BE2C (cell line): ENCODE measurements around the gene ADGRG6.

Source experiments
- DNase-seq: peaks from one replicate; pipeline ENCODE4 v3.0.0-alpha.2; 2020
- H3K27me3 ChIP-seq: fragments of 250-450 bp; sonication (Bioruptor Pico); 2 replicates; pipeline ENCODE4 v1.5.1; 2020; ENCODE audit warnings: mild to moderate bottlenecking
- H3K36me3 ChIP-seq: fragments of 250-450 bp; sonication (Bioruptor Pico); 2 replicates; pipeline ENCODE4 v1.5.1; 2020; ENCODE audit warnings: mild to moderate bottlenecking
- H3K4me1 ChIP-seq: fragments of 250-450 bp; sonication (Bioruptor Pico); 2 replicates; pipeline ENCODE4 v1.5.1; 2020
- H3K4me3 ChIP-seq: 2 replicates; pipeline ENCODE4 v1.5.1; 2011; ENCODE audit warnings: low read depth, low read length
- H3K9me3 ChIP-seq: fragments of 250-450 bp; sonication (Bioruptor Pico); 2 replicates; pipeline ENCODE4 v1.5.1; 2020
- CTCF ChIP-seq: IDR thresholded peaks from 2 replicates; pipeline ENCODE4 v1.5.1; 2012; ENCODE audit warnings: mild to moderate bottlenecking, low read depth, low read length

The ADGRG6 gene

GRCh38 chr6:142399739-142400138, 97.9 kb downstream of the ADGRG6 start:
- no peak overlapping the region for H3K4me3 ChIP-seq
- TF ChIP-seq CTCF: no peak
- H3K4me1 ChIP-seq: no peaks in the 10 kb centered on the region
- H3K27me3 ChIP-seq: no peaks in the 10 kb centered on the region
- no peak for DNase-seq
- H3K36me3 ChIP-seq: no peaks in the 10 kb centered on the region
- H3K9me3 ChIP-seq: no peaks in the 10 kb centered on the region

GRCh38 chr6:142400495-142400894, 98.7 kb downstream of the ADGRG6 start:
- no peaks in the 10 kb centered on the region for H3K27me3 ChIP-seq
- no peaks in the 10 kb centered on the region for H3K36me3 ChIP-seq
- H3K9me3 ChIP-seq: no peaks in the 10 kb centered on the region
- DNase-seq: no peak
- no peaks in the 10 kb centered on the region for H3K4me1 ChIP-seq
- TF ChIP-seq CTCF: no peak
- no peak overlapping the region for H3K4me3 ChIP-seq

GRCh38 chr6:142401838-142402237, 100.0 kb downstream of the ADGRG6 start:
- no peaks in the 10 kb centered on the region for H3K27me3 ChIP-seq
- no peak for DNase-seq
- H3K36me3 ChIP-seq: no peaks in the 10 kb centered on the region
- H3K4me3 ChIP-seq: no peak overlapping the region
- no peaks in the 10 kb centered on the region for H3K4me1 ChIP-seq
- no peak for TF ChIP-seq CTCF
- H3K9me3 ChIP-seq: no peaks in the 10 kb centered on the region

- Histone ChIP-seq H3K4me3 (no peak overlapping the region), H3K27me3 (no peaks in the 10 kb centered on the region), H3K9me3 (no peaks in the 10 kb centered on the region), H3K36me3 (no peaks in the 10 kb centered on the region), H3K4me1 (no peaks in the 10 kb centered on the region)
- no peak for DNase-seq
- TF ChIP-seq CTCF: no peak
Measured at GRCh38 chr6:142404751-142405150, 102.9 kb downstream of the ADGRG6 start.

GRCh38 chr6:142406131-142406530, 104.3 kb downstream of the ADGRG6 start:
- H3K27me3 ChIP-seq: no peaks in the 10 kb centered on the region
- H3K4me3 ChIP-seq: no peak overlapping the region
- H3K4me1 ChIP-seq: no peaks in the 10 kb centered on the region
- DNase-seq: no peak
- no peaks in the 10 kb centered on the region for H3K9me3 ChIP-seq
- H3K36me3 ChIP-seq: no peaks in the 10 kb centered on the region
- TF ChIP-seq CTCF: no peak

GRCh38 chr6:142407685-142408273, 106.0 kb downstream of the ADGRG6 start:
- H3K4me3 ChIP-seq: no peak overlapping the region
- no peaks in the 10 kb centered on the region for H3K36me3 ChIP-seq
- DNase-seq: no peak
- no peak for TF ChIP-seq CTCF
- H3K4me1 ChIP-seq: no peaks in the 10 kb centered on the region
- H3K9me3 ChIP-seq: no peaks in the 10 kb centered on the region
- no peaks in the 10 kb centered on the region for H3K27me3 ChIP-seq
